HL-60 (cell line): ENCODE results near the gene B4GALT6.

ENCODE experiments used
- POLR2AphosphoS5 ChIP-seq: IDR thresholded peaks from 2 replicates; pipeline ENCODE4 v1.6.1; 2012; ENCODE audit warnings: low read depth
- TF ChIP-seq, protein P1 (sequence below): IDR thresholded peaks from one replicate; pipeline ENCODE4 v1.5.1; 2011; ENCODE audit warnings: low read length, control low read depth, inconsistent platforms; ENCODE audit not compliant: insufficient read depth

DNA sequence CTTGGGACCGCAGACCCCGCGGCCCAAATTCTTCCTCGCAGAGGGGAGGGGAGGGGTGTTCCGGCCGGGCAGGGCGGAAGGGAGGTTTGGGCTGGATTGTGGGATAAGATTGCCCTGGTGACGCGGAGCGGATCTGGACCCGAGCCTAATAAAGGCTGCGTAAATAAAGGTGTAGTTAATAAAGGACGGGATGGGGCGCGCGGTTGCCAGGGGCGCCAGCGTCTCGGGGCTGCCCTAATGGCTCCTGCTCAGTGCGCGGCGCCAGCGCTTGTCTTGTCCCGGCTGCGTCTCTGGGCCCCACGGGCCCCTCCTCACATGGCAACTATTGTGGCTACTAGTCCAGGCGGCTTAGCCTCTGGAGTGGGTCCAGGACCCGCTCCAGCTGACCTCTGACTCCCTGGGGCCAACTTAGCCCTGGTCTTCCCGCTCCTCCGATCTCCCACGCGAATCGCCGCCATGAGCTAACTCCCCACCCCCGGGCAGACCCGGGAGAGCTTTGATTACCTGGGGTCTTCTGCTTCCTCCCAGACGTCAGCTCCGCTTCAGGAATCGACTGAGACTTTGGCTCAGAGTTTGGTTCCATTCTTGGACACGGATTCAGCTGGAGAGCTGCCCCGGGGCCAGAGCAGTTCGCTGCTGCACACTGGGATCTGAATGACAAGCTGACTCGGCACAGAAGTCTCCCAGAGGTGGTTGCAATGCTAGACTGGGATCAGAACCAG is 39.8 kb upstream of the B4GALT6 start:
- TF ChIP-seq, protein P1, sequence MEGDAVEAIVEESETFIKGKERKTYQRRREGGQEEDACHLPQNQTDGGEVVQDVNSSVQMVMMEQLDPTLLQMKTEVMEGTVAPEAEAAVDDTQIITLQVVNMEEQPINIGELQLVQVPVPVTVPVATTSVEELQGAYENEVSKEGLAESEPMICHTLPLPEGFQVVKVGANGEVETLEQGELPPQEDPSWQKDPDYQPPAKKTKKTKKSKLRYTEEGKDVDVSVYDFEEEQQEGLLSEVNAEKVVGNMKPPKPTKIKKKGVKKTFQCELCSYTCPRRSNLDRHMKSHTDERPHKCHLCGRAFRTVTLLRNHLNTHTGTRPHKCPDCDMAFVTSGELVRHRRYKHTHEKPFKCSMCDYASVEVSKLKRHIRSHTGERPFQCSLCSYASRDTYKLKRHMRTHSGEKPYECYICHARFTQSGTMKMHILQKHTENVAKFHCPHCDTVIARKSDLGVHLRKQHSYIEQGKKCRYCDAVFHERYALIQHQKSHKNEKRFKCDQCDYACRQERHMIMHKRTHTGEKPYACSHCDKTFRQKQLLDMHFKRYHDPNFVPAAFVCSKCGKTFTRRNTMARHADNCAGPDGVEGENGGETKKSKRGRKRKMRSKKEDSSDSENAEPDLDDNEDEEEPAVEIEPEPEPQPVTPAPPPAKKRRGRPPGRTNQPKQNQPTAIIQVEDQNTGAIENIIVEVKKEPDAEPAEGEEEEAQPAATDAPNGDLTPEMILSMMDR: no peak
- no peak for TF ChIP-seq POLR2AphosphoS5
